Femur (tissue), 1 donor: ENCODE results near the gene USP10.

Experiments
- DNase-seq: peaks from one replicate; pipeline ENCODE4 v3.0.0-alpha.2; 2017

USP10 gene

DNA sequence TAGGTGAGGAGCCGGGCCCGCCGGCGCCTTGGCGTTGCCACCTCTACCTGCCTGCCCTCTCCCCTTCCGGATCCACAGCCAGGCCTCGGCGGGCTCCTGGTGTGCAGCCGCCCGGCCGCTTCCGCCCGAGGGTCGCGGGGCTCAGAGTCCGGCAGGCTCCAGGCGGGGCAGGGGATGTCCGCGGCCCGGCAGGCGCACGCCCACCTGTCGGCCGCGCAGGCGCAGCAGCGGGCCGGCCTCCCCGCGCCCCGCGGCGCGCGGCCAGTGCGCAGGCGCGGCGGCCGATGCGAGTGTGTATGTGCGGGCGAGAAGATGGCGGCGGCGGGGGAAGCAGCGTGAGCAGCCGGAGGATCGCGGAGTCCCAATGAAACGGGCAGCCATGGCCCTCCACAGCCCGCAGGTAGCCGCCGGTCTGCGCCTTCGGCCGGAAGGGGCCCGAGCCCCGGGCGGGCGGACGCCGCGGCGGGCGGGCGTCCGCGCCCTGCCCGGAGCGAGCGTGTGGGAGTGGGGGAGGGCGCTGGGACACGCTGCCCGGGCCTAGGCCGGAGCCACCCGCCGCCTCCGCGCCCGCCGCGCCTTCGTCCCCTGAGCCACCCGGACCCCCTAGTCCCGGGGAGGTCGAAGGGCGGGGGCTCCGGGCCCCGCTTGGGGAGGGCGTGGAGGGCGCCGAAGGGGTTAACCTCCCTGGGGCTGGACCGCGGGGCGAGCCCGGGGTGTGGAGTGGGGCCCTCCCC is at the start of gene USP10:
TSS of gene USP10 (plus strand) at position 289 of the 734 bp plus-strand sequence. CDS start at position 380, 91 bp downstream.
- DNase-seq, result peak; percentile 90

- no peak for DNase-seq
These were observed 49.5 kb upstream of the USP10 start for GRCh38 chr16:84650062-84650991.

- DNase-seq, result no peak
These were observed 47.2 kb upstream of the USP10 start for GRCh38 chr16:84652566-84652965.

- no peak for DNase-seq
These were observed 45.6 kb upstream of the USP10 start for GRCh38 chr16:84654238-84654637.

DNA sequence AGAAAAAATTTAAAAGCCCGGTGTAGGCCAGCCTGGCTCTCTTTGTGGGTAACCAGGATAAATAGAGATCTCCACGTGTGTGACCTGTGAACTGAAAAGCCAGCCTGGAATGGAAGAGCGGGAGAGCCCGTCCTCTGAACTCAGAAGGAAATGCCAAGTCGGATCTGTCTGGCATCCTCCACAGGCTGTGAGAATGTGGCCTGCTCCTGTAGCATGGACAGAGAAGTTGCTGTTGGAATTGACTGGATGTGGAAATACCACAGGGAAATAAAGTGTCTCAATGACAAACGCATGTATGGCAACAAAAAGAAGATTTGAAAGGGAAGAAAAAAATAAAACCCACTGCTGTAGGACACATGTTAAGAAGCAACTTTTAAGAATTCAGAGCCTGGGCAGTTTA is 44.8 kb upstream of the USP10 start:
- DNase-seq, result no peak

DNA sequence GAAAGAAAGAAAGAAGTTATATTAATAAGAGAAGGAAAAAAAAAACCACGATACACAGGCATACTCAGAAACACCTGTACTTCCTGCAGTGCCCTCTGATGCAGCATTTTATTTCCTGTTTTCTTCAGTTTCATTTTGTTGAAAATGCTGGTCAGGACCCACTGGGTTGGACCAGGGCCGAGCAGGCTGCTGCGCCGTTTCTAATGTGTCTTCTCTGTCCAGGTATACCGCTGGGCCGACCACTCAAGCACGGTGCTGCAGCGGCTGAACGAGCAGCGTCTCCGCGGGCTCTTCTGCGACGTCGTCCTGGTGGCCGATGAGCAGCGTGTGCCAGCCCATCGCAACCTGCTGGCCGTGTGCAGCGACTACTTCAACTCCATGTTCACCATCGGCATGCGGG is 43.2 kb upstream of the USP10 start:
- no peak for DNase-seq

DNA sequence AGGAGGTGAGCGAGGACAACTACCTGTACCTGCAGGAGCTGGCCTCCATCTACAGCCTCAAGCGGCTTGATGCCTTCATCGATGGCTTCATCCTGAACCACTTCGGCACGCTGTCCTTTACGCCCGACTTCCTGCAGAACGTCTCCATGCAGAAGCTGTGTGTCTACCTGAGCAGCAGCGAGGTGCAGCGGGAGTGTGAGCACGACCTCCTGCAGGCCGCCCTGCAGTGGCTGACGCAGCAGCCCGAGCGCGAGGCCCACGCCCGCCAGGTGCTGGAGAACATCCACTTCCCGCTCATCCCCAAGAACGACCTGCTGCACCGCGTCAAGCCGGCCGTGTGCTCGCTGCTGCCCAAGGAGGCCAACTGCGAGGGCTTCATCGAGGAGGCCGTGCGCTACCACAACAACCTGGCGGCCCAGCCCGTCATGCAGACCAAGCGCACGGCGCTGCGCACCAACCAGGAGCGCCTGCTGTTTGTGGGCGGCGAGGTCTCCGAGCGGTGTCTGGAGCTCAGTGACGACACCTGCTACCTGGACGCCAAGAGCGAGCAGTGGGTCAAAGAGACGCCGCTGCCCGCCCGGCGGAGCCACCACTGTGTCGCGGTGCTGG is 42.5 kb upstream of the USP10 start:
- no peak for DNase-seq

DNA sequence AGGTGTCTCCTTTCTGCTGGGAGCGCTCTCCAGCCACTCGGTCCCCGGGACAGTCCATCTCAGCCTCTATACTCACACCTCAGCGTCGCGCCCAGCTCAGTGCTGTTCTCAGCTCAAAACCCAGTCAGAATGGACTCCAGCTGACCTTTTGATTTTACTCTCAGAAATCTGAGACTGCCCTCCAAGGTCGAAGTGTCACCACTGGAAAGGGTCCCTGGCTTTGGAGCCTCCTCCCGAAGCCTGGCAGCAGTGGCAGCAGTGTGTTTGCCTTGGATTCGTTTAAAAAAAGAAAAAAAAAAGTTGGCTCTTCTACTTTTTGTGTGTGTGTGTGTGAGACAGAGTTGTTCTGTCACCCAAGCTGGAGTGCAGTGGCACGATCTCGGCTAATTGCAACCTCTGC is 41.1 kb upstream of the USP10 start:
- no peak for DNase-seq

DNA sequence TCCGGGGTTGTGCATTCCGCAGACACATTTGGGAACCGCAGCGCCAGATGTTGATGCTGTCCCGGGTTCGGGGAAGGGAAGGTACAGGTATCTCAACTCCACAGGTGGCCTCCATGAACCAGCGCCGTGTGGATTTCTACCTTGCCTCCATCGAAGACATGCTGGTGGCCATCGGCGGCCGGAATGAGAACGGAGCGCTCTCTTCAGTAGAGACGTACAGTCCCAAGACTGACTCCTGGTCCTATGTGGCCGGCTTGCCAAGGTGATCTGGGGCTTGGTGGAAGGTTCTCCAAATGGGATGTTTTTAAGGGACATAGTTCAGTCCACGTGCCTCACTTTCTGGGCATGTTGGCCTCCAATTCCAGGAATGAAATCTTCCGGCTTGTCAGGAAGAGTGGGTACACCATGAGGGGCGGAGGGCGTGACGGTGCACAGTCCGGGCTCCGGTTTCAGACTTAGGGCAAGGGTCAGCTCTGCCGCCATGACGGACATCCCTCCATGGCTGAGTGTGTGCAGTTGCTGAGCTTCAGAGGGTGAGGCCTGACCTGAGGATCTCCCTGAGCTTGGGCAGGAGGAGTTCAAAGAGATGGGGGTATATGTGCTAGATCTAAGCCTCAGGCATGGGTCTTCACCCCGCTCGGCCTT is 40.0 kb upstream of the USP10 start:
- DNase-seq, result no peak

DNA sequence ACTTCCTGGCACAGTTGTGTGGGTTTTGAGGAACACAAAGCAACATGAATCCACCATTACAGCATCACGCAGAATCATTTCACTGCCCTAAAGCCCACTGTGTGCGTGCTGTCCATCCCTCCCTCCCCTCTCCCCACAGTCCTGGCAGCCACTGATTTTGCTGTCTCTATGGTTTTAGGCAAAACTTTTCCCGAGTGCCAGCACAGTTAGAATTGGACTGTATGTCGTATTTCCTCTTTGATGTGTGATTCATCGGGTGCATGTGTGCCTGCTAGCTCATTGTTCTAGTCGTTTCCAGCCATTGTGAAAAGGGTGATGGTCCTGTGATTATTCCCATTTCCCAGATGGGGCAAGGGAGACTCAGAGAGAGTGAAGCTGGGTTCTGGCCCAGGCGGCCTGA is 38.8 kb upstream of the USP10 start:
- DNase-seq, result no peak

- no peak for DNase-seq
These were observed 38.3 kb upstream of the USP10 start for GRCh38 chr16:84661418-84662060.

- no peak for DNase-seq
These were observed 37.3 kb upstream of the USP10 start for GRCh38 chr16:84662471-84662870.

- DNase-seq, result no peak
These were observed 36.2 kb upstream of the USP10 start for GRCh38 chr16:84663433-84664101.

DNA sequence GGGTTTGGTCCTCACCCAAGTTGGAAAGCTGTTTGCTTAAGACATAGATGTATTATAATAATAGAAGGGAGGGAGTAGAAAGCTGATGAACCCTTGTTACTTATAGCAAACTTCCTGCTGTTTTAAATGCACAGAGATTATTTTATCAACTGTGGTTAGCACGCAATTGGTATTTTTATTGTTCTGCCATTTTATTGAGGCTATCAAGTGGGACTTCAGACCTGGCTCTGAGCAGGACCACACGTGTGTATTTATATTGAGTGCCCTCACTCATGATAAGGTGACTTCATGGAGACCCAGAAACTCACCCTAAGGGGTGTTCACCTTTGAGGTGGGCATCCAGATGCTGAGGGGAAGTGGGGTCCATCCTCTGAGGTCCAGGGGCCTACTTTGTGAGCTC is 34.4 kb upstream of the USP10 start:
- DNase-seq, result no peak

GRCh38 chr16:84665843-84666242 is 34.0 kb upstream of the USP10 start:
- no peak for DNase-seq

- no peak for DNase-seq
These were observed 32.0 kb upstream of the USP10 start for GRCh38 chr16:84667600-84668309.

DNA sequence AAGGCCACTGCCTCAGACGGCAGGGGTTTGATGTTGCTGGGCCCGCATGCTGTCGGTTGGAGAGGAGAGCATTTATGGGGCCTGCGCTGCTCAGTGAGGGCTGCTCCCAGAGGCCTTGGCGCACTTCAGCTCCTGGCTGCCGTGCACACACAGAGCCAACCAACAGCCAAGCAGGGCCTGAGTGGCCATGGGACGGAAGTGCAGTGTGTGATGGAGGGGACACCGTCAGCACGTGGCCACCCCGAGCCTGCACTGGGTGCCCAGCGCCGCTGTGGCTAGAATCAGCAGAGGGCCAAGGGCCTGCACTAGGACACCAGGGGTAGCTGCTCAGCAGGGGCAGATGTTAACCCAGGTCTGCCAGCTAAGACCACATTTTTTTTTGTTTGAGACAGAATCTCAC is 29.7 kb upstream of the USP10 start:
- no peak for DNase-seq

- DNase-seq, result peak; percentile 72
These were observed 27.3 kb upstream of the USP10 start for GRCh38 chr16:84672276-84673202.

- no peak for DNase-seq
These were observed 26.6 kb upstream of the USP10 start for GRCh38 chr16:84673203-84673535.

- no peak for DNase-seq
These were observed 26.2 kb upstream of the USP10 start for GRCh38 chr16:84673561-84673960.
